Stimulated activated CD4-positive, alpha-beta T cell treated with anti-CD3 and anti-CD28 coated beads, Interleukin-12 subunit alpha, Interleukin-12 subunit beta, amount 100 ng/mL, for 24 hours (primary cell): ENCODE measurements around the gene ZBTB17.
"Not testable (repeated sequence)": the region's sequence is repeated elsewhere in the genome, so short reads cannot be mapped to it uniquely, and the experiment has no call there.

Source experiments
- DNase-seq, 2 experiments: peaks; one replicate each; pipeline ENCODE4 v3.0.0-alpha.2; 2020; ENCODE audit warnings: low read depth in 2 of 2

ZBTB17 gene

GRCh38 chr1:15896841-15897610 is 78.9 kb downstream of the ZBTB17 start:
- not testable (repeated sequence) for DNase-seq

- no peak for DNase-seq
These were observed 80.7 kb downstream of the ZBTB17 start for GRCh38 chr1:15895233-15895632.

- not testable (repeated sequence) for DNase-seq
These were observed 82.9 kb downstream of the ZBTB17 start for GRCh38 chr1:15892857-15893599.
